Keratinocyte (primary cell): ENCODE data around the gene TRMT10A. TPM values are rescaled to one million over a fixed set of nuclear protein-coding genes. Genes with fewer than 3 reads are reported as not detected.

ENCODE experiments used
- DNase-seq: peaks from one replicate; pipeline ENCODE4 v3.0.0-alpha.2; 2011; ENCODE audit warnings: low read depth, missing footprints, low spot score
- FAIRE-seq: peaks from 2 replicates; lab custom pipeline; 2011; peaks lifted over from hg19 to GRCh38; lab: Jason Lieb, UNC
- H2AFZ ChIP-seq: 2 replicates; pipeline ENCODE4 v1.6.0; 2012; ENCODE audit warnings: low read length, control low read depth, inconsistent platforms; ENCODE audit not compliant: control insufficient read depth
- H3K27ac ChIP-seq: 2 replicates; pipeline ENCODE4 v1.5.1; 2011; ENCODE audit warnings: low read length; ENCODE audit not compliant: control insufficient read depth, insufficient read depth
- H3K27me3 ChIP-seq: 3 replicates; pipeline ENCODE4 v1.6.0; 2011; ENCODE audit warnings: low read length; ENCODE audit not compliant: control insufficient read depth, insufficient read depth; ENCODE audit errors: extremely low read depth
- H3K36me3 ChIP-seq, 2 experiments: 2 replicates in 1 of 2; 3 replicates in 1 of 2; pipeline ENCODE4 v1.5.1; 2011; ENCODE audit warnings: low read length in 2 of 2, mild to moderate bottlenecking in 1 of 2; ENCODE audit not compliant: control insufficient read depth in 2 of 2, insufficient read depth in 2 of 2; ENCODE audit errors: extremely low read depth in 1 of 2
- H3K4me1 ChIP-seq: 3 replicates; pipeline ENCODE4 v1.5.1; 2011; ENCODE audit warnings: low read length; ENCODE audit not compliant: control insufficient read depth, insufficient read depth; ENCODE audit errors: extremely low read depth
- H3K4me2 ChIP-seq: 3 replicates; pipeline ENCODE4 v1.6.0; 2011; ENCODE audit warnings: low read depth, low read length; ENCODE audit not compliant: control insufficient read depth, insufficient read depth; ENCODE audit errors: extremely low read depth
- H3K4me3 ChIP-seq, 3 experiments: fragments of 200-600 bp in 1 of 3; sonication (generic) in 1 of 3; 2 replicates in 2 of 3; 3 replicates in 1 of 3; pipeline ENCODE4 v1.5.1; 2011 to 2016; ENCODE audit warnings: low read length in 3 of 3, mild to moderate bottlenecking in 3 of 3, control low read depth in 2 of 3, inconsistent platforms in 1 of 3, low read depth in 1 of 3, mixed read lengths in 1 of 3, mixed run types in 1 of 3, moderate library complexity in 1 of 3; ENCODE audit not compliant: control insufficient read depth in 2 of 3, insufficient read depth in 2 of 3; ENCODE audit errors: extremely low read depth in 1 of 3
- H3K79me2 ChIP-seq: 2 replicates; pipeline ENCODE4 v1.6.0; 2012; ENCODE audit warnings: low read length; ENCODE audit not compliant: control insufficient read depth, insufficient read depth
- H3K9ac ChIP-seq: 3 replicates; pipeline ENCODE4 v1.6.0; 2011; ENCODE audit warnings: low read length; ENCODE audit not compliant: control insufficient read depth, insufficient read depth; ENCODE audit errors: extremely low read depth
- H3K9me1 ChIP-seq: 3 replicates; pipeline ENCODE4 v1.6.0; 2011; ENCODE audit warnings: low read length; ENCODE audit not compliant: control insufficient read depth, insufficient read depth; ENCODE audit errors: extremely low read depth
- H3K9me3 ChIP-seq: 2 replicates; pipeline ENCODE4 v1.5.1; 2012; ENCODE audit warnings: low read depth, low read length; ENCODE audit not compliant: control insufficient read depth
- H4K20me1 ChIP-seq: 3 replicates; pipeline ENCODE4 v1.6.0; 2011; ENCODE audit warnings: low read length; ENCODE audit not compliant: control insufficient read depth, insufficient read depth; ENCODE audit errors: extremely low read depth
- EZH2 ChIP-seq: IDR thresholded peaks from one replicate; pipeline ENCODE4 v1.6.1; 2012; ENCODE audit warnings: inconsistent platforms, mild to moderate bottlenecking, low read length, moderate library complexity
- dilution Hi-C: fragments of 300-500 bp; cut with MboI; formaldehyde crosslinking; loops from one replicate; pipeline ENCODE4 v1.7.0; 2020; ENCODE audit warnings: low sequenced_read_pairs; ENCODE audit not compliant: extremely low pct_ligation_motif_present
- polyA plus RNA-seq, 5 experiments: library from polyadenylated mRNA; depleted of rRNA in 3 of 5; stranded (reverse) in 3 of 5; stranded (forward) in 1 of 5; unstranded in 1 of 5; fragments of >200 nt; gene quantifications; 1 replicate in 1 of 5; 2 replicates in 3 of 5; 3 replicates in 1 of 5; pipeline versions ENCODE4 v1.2.1 to v1.2.3, GENCODE V29; 2011 to 2012; ENCODE audit warnings: missing spikeins in 2 of 5, low read depth in 1 of 5, low replicate concordance in 1 of 5
- TF ChIP-seq, protein P1 (sequence below), 3 experiments: IDR thresholded peaks in 1 of 3; conservative IDR thresholded peaks in 1 of 3; optimal IDR thresholded peaks in 1 of 3; 2 replicates in 2 of 3; 3 replicates in 1 of 3; pipeline versions ENCODE3 to v1.5.1; 2011; ENCODE audit warnings: low read length in 3 of 3, mild to moderate bottlenecking in 3 of 3, moderate library complexity in 2 of 3, control low read depth in 1 of 3, inconsistent platforms in 1 of 3; ENCODE audit not compliant: insufficient read depth in 2 of 3; ENCODE audit errors: extremely low read depth in 1 of 3

Gene TRMT10A
- polyA plus RNA-seq, 1 donor (not counting 4 experiments of a cell fraction or from before 2014, with no cell fraction given), result 8.2 TPM

DNA sequence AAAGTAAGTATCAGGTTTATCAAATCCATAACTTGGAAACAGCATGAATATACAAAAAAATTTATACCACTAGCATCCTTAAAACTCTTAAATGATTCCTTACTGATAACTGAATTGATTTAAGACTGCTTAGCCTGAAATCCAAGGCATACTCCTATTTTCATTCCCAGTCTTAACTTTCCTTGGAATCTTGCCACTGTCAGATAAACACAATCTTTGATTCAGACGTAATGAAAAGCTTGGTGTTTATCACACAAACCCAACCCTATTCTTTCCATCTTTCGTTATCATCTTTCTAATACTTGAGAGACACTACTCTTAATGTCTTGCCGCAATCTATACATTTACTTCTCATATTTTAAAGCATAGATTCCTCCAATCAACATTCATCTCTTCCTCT lies 33.9 kb downstream of the TRMT10A start:
- dilution Hi-C loops, result no loop called here
- Histone ChIP-seq H3K27me3 (no peaks in the 10 kb centered on the region), H3K9ac (no peak overlapping the region), H3K4me2 (no peak overlapping the region), H4K20me1 (no peaks in the 10 kb centered on the region), H2AFZ (no peak overlapping the region), H3K27ac (no peak overlapping the region), H3K79me2 (no peaks in the 10 kb centered on the region), H3K9me1 (no peaks in the 10 kb centered on the region), H3K4me1 (no peaks in the 10 kb centered on the region), H3K36me3 (no peaks in the 10 kb centered on the region), H3K4me3 (no peak overlapping the region), H3K9me3 (no peaks in the 10 kb centered on the region)
- TF ChIP-seq, protein P1, sequence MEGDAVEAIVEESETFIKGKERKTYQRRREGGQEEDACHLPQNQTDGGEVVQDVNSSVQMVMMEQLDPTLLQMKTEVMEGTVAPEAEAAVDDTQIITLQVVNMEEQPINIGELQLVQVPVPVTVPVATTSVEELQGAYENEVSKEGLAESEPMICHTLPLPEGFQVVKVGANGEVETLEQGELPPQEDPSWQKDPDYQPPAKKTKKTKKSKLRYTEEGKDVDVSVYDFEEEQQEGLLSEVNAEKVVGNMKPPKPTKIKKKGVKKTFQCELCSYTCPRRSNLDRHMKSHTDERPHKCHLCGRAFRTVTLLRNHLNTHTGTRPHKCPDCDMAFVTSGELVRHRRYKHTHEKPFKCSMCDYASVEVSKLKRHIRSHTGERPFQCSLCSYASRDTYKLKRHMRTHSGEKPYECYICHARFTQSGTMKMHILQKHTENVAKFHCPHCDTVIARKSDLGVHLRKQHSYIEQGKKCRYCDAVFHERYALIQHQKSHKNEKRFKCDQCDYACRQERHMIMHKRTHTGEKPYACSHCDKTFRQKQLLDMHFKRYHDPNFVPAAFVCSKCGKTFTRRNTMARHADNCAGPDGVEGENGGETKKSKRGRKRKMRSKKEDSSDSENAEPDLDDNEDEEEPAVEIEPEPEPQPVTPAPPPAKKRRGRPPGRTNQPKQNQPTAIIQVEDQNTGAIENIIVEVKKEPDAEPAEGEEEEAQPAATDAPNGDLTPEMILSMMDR (optimal IDR thresholded peaks at IDR 0.05 in 1 of 3, IDR thresholded peaks at IDR 0.05 in 1 of 3, conservative IDR thresholded peaks at IDR 0.05 in 1 of 3; ENCODE audit: extremely low read depth in 1 of 3, insufficient read depth in 2 of 3, low read length in 3 of 3), result no peak
- TF ChIP-seq EZH2, result no peak
- FAIRE-seq (no peak), DNase-seq (no peak)

DNA sequence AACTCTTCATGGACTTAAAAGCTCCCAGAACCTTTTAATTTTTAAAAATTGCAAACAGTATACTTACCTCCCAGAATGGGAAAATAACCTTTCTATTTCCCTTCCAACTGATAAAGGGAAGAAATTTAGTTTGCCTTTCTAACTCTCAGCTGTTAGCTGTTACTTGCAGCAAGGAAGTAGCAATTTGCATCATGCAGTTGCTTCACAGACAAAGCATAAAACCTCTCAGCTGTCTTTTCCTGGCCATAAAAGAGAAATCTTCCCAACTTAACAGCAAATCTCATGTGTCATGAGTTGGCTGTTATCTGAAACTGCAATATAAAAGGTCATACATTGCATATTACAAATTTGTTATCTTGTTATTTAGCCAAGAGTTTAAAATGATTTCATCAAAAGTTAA lies 34.6 kb downstream of the TRMT10A start:
- no peak overlapping the region for H2AFZ ChIP-seq
- FAIRE-seq, result no peak

More for the DNA sequence above, 34.6 kb downstream of the TRMT10A start:
- H3K27ac ChIP-seq, result no peak overlapping the region
- H3K27me3 ChIP-seq, result no peaks in the 10 kb centered on the region
- H3K4me3 ChIP-seq, result no peak overlapping the region
- dilution Hi-C loops, result no loop called here
- no peaks in the 10 kb centered on the region for H3K79me2 ChIP-seq
- no peaks in the 10 kb centered on the region for H3K4me1 ChIP-seq
- DNase-seq, result no peak
- no peaks in the 10 kb centered on the region for H3K9me3 ChIP-seq
- H3K36me3 ChIP-seq, result no peaks in the 10 kb centered on the region
- H3K9me1 ChIP-seq, result no peaks in the 10 kb centered on the region
- TF ChIP-seq, protein P1 (optimal IDR thresholded peaks at IDR 0.05 in 1 of 3, IDR thresholded peaks at IDR 0.05 in 1 of 3, conservative IDR thresholded peaks at IDR 0.05 in 1 of 3; ENCODE audit: extremely low read depth in 1 of 3, insufficient read depth in 2 of 3, low read length in 3 of 3), result no peak
- no peak for TF ChIP-seq EZH2
- H4K20me1 ChIP-seq, result no peaks in the 10 kb centered on the region
- no peak overlapping the region for H3K4me2 ChIP-seq
- H3K9ac ChIP-seq, result no peak overlapping the region
